GM21390 (cell line): ENCODE data around the gene C1GALT1.
"Not testable (repeated sequence)": the region's sequence is repeated elsewhere in the genome, so short reads cannot be mapped to it uniquely, and the experiment has no call there.

Source experiments
- ATAC-seq: cut with Tn5 transposase; IDR thresholded peaks from one replicate; pipeline ENCODE4 v1.9.1; 2021; ENCODE audit not compliant: unreplicated experiment

The C1GALT1 gene

DNA sequence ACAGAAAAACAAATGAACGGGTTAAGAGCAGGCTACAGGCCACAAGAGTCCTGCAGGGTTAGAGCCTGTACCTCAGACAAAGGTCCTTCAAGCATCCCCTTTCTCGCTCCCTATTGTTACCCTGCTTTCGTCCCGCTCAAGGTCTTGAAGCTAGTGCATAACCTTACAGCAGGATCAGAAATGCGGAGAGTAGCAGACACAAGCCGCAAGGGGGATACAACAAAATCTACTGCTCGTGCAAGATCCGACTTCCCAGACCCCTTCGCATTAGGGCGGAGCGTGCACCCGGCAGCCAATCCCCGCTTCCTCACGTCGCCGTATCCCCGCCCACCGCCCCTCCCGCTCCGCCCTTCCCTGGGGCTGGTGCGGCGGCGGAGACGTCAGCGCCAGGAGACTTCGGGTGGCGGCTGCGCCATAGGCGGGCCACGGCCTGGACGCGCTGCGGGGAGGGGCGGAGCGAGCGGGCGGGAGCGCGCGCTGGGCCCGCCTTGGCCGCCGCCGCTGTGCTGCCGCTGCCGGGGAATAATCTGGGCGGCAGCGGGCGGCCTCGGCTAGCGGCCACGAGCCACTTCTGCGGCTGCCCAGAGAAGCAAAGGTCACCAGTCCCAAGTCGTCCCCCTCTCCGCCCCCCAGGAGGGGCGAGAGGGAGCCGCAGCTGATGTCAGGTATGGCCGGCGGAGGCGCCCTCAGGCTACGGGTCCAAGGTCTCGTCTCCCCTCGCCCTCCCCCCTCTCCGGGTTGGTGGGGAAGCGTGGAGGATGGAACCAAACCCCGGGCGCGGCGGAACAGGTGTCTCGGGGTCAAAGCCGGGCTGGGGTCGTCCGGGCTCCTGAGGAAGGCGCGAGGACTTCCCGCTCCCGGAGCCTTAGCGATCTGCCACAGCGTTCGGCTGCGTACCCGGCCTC lies at the start of gene C1GALT1:
TSS of gene C1GALT1 (plus strand) at position 389 of the 905 bp plus-strand sequence. CDS start 51,776 bp downstream, outside the sequence.
- peak; percentile 86 for ATAC-seq

DNA sequence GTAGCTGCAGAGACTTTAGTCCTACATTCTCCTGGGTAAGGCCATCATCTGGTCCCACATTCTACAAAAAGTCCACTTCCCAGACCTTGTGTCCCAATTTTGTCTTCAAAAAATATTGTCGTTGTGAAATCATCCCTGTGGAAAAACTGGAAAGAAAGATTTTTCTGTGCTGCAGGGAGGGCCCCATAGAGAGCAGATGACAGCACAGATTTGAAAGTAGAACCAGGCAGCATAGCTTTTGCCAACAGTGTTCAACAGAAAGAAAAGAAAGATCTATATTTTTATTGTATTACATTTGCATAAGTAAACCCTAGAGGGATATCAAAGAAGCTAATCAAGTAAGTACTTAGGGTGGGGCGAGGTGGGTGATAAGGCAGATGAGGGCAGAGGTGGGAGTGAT lies 48.3 kb upstream of the C1GALT1 start:
- ATAC-seq, result no peak

DNA sequence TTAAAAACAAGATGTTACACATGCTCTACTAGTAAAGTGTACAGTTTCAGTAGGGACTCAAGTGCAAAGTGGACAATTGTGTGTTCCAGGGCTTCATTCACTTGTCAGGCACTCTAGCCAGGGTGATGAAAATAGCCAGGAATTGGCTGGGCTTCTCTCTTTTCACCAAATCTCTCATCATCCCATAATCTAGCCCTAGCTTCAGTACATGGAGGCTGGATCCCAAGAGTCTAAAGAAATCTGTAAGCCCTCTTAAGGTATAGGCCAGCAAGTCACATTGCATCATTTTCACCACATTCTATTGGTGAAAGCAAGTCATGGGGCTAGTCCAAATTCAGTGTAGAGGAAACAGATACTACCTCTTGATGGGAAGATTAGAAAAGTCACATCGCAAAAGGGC lies 47.3 kb upstream of the C1GALT1 start:
- ATAC-seq, result no peak

DNA sequence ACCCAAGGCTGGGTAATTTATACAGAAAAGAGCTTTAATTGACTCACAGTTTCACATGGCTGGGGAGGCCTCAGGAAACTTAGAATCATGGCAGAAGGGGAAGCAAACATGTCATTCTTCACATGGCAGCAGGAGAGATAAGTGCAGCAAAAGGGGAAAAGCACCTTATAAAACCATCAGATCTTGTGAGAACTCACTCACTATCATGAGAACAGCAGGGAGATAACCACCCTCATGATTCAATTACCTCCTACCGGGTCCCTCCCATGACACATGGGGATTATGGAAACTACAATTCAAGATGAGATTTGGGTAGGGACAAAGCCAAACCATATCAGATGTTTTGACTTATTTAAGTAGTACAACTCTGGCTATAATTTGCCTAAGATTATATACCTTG lies 46.4 kb upstream of the C1GALT1 start:
- not testable (repeated sequence) for ATAC-seq

DNA sequence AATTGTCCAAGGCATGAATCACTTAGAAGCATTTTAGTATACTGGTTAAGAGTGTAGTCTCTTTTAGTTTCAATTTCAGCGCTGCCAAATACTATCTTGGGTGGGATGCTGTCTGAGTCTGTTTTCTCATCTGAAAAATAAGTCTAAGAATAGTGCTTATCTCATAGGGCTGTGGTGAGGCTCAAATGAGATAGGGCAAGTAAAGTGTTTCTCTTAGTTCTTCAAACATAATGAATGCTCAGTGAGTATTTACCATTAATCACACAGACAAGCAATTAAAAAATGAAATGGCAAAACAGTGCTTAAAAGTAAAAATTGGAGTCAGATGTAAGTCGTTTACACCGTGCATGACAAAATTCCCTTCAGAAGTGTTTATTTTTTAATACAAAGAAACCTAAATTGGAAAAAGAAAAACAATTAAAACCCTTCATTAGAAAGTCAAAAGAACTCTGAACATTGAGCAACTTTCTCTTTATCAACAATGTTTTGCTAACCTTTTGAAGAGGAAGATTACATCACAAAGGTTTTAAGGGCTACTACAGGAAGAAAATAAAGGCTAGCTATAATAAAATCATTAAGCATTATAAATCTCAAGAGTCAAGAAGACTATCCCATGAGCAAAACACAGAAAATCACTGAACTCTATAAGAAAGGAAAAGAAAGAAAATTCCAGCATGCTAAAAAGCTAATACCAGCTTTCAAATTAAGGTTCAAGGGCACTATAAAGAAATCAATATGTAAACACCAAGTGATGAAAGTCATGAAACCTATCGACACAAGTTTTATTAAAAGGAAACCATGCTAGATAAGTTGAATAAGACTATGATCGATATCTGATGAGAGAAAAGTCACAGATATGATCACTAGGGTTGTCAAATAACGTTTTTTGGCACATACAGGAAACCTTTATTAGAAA lies 45.6 kb upstream of the C1GALT1 start:
- no peak for ATAC-seq

DNA sequence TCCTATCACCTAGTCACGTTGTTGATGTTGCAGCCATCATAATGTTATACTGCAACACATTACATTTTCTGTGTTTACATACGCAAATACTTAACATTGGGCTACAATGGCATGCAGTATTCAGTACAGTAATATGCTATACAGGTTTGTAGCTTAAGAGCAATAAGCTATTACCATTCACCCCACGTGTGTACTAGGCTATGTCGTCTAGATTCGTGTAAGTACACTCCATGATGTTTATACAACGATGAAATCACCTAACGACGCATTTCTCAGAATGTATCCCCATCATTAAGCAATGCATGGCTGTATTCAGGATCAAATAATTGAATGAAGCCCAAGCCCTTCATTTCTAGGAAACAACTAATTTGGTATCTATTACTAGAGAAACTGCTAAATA lies 43.4 kb upstream of the C1GALT1 start:
- ATAC-seq, result no peak

DNA sequence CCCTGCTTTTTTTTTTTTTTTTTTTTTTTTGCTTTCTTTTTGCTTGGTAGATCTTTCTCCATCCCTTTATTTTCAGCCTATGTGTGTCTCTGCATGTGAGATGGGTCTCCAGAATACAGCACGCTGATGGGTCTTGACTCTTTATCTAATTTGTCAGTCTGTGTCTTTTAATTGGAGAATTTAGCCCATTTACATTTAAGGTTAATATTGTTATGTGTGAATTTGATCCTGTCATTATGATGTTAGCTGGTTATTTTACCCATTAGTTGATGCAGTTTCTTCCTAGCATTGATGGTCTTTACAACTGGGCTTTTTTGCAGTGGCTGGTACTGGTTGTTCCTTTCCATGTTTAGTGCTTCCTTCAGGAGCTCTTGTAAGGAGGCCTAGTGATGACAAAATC lies 38.9 kb upstream of the C1GALT1 start:
- not testable (repeated sequence) for ATAC-seq

DNA sequence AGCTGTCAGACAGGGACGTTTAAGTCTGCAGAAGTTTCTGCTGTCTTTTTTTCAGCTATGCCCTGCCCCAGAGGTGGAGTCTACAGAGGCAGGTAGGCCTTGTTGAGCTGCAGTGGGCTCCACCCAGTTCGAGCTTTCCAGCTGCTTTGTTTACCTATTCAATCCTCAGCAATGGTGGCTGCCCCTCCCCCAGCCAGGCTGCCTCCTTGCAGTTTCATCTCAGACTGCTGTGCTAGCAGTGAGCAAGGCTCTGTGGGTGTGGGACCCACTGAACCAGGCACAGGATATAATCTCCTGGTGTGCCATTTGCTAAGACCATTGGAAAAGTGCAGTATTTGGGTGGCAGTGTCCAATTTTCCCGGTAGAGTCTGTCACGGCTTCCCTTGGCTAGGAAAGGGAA lies 37.2 kb upstream of the C1GALT1 start:
- not testable (repeated sequence) for ATAC-seq

DNA sequence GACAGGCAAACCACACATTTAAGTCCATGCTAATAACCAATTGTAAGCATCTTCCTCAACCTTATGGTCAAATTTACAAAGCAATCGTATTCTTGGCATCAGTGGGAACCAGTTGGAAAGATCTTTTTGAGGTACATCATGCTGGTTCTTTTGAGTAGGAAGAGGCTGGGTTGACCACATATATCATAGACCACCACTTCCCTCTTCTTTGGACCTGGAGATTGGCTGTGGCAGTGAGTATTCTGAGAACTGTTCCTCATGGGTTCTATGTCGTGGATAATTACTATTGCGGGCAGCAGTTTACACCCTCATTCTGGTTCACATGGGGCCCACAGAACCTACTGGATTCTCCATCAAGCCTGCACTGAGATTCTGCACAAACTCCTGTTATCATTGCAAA lies 35.5 kb upstream of the C1GALT1 start:
- no peak for ATAC-seq

DNA sequence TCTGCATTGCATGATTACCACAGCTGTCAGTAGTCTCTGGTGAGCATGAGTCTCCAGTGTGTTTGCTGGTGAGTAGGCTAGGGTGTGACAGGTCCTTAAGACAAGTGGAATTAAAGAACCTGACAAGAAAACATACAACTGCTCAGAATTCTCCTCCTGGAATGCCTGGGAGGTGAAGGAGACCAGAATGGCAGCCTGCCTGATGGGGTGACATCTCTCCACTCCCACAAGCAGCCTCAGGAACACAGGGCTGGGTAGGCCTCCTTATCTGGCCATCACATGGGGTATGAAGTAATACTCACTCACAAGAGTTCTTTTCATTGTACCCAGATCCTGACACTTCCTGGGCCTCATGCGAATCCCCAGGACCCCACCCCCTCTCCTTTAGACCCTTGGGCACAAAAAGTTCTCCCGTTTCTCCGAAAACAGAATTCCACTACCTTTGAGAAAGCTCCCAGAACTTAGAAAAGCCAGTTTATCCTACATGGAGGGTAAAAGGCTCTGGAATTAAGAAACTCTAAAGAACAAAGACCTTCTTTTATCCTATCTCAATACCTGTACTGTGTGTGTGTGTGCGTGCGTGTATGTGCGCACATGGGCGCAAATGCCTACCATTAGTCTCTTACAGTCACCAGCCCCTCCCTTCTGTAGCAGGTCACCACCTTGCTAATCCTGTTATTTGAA lies 33.4 kb upstream of the C1GALT1 start:
- no peak for ATAC-seq

DNA sequence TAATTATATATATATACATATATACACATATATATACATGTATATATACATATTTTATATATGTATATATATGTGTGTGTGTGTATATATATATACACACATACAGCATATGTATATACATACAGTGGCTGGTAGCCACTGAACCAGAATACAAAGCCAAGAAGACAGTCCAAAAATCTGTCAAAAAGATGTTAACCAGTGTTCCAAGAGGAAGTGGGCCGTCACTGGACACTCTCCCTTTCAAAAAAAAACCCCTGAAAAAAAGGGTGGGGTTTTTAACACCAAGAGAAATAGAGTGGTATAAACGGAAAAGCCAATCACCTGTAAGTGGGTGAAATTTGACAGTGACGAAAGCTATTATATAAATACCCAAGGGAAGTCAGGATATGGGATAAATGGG lies 31.1 kb upstream of the C1GALT1 start:
- ATAC-seq, result no peak

DNA sequence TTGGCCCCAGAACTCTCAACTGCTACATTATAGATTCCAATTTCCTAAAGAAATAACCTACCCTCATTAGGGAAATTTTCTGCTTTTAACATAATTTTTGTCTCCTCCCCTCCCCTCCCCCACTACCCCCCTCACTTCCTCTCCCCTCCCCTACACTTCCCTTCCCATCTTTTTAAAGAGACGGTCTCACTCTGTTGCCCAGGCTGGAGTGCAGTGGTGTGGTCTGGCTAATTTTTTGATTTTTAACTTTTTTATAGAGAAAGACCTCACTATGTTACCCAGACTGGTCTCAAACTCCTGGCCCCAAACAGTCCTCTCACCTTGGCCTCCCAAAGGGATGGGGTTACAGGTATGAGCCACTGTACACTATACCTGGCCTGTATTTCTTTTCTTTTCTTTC lies 30.5 kb upstream of the C1GALT1 start:
- ATAC-seq, result no peak

DNA sequence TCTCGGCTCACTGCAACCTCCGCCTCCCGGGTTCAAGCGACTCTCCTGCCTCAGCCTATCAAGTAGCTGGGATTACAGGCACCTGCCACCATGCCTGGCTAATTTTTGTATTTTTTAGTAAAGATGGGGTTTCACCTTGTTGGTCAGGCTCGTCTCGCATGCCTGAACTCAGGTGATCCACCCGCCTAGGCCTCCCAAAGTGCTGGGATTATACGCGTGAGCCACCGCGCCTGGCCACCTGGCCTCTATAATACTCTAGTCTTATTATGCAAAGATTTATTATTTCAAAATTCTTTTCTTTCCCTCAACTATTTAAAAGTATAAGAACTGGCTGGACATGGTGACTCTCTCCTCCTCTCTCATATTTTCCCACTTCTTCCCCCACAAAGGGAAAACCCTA lies 30.0 kb upstream of the C1GALT1 start:
- ATAC-seq, result no peak

DNA sequence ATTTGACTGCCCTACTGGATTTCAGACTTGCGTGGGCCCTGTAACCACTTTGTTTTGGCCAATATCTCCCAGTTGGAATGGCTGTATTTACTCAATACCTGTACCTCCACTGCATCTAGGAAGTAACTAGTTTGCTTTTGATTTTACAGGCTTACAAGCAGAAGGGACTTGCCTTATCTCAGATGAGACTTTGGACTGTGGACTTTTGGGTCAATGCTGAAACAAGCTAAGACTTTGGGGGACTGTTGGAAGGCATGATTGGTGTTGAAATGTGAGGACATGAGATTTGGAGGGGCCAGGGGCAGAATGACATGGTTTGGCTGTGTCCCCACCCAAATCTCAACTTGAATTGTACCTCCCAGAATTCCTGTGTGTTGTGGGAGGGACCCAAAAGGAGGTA lies 28.0 kb upstream of the C1GALT1 start:
- not testable (repeated sequence) for ATAC-seq

DNA sequence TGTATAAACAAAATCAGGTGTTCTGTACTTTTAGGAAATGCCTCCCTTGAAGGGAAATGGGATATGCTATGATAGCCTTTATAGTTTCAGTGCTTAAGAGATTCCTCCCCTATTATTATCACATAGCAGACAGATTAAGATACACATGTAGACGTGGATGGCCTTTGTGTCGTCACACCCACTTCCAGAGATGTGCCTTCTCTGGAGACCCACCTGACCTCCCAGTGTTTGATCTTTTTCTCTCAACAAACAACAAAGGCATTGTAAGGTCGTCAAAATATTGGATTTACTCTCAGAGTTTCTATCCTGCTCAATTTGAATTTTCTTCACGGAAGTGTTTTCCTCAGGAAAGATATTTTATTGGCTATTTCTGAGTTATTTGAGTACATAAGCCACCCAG lies 25.7 kb upstream of the C1GALT1 start:
- no peak for ATAC-seq

DNA sequence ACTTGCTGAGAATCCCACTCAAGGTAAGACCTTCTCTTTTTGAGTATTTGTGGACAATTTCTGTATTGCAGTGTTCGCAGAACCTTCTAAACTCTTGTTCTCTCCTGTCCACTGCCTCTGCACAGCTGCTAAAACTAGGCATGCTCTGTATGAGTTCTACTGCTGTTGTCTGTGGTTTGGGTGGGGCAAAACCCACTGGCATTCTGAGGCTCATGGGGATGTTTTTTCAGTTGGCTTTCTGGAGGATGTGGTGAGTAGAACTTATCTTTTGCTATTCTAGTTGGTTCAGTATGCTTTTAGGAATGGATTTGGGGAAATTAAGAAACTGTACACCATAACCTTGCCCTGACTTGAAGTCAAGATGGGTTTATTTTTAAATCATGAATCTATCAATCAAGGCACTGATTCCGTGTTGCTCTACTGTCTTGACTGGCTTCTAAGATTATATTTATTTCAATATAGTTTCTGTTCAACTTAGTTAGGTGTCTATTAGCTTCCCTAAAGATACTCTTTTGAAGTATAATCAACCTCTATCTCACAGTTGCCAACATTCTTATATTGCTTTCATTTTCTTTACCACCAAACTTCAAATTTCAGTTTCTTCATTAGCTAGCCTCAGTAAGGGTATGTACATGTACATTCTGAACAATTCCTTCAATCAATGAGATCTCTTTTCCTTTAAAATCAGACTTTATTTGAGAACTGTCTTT lies 25.0 kb upstream of the C1GALT1 start:
- ATAC-seq, result peak; percentile 76

DNA sequence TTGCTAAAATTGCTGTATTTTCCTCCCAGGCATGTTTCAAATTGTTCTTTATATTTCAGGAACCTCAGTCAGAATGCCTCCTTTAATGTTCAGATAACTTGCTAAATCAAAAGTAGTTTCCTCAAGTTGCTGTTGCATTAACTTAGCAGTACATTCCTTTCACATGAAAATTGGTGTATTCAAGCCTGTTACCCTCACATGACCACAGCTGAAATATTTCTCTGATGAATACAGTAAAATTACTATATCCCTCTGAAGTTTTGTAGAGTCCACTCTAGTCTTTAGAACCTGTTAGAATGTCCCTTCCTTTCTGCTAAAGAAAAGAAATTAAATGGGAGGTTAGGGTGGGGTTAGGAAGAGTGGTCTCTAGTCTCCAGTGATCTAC lies 24.5 kb upstream of the C1GALT1 start:
- no peak for ATAC-seq

DNA sequence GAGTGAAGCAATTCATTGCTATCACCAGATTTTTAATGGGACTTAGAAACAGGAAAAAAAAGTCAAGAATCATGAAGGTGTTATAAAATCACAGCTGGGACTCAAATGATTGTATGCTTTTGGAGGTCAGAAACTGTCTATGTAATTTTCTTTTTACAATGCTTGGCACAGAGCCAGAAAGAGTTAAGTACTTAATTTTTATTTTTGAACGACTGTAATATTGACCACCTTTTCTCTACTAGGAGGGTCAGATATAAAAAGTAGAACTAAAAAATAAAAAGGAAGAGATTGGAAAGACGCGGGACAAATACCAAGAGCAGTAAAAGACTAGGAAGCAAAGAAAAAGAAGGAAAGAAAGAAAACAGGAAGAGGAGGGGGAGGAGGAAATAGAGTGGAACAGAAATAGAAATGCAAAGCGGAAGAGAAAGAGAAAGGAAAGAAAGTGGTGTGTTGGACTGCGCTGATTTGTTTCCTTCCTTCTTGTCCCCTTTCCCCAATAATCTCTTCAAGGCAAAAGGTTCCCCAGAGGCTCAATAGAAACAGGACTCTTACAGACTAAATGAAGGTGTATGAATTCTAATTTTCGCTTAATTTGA lies 23.2 kb upstream of the C1GALT1 start:
- no peak for ATAC-seq

DNA sequence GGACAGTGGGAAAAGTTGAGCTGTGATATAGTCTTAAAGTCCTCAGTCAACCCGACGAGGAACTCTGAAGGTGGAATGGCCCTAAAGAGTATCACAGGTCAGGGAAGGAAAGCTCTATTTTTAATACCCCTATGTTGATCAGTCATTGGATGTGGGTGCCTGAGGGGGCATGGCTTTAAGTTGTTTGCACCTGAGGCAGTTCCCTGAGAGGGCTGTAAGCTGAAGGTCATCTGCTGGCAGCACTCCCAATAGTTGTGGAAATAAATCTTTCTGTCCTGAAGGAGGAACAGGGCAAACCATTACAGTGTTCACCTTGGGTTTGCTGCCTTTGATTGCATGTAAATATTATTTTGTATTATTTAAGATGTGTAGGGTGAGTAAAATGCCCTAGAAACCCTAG lies 17.8 kb upstream of the C1GALT1 start:
- no peak for ATAC-seq

DNA sequence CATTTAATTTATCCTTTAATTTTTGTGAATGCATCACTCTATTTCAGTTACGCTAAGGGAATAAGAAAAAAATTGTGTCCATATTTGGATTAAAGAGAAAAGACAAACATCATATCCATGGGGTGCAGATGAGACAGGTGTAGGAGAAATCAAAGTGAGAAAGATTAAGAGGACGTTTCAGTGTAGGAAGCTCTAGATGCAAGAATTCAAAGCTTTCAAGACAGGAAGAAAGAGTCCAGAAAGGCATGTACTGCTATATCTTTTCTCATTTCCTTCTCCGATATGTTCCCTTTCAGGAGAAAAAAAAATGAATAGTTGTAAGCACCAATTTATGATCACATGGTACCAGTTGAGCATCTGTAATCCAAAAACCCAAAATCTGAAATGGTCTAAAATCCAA lies 17.0 kb upstream of the C1GALT1 start:
- no peak for ATAC-seq
